H1 (cell line): Measurements from ENCODE around the gene GARIN3. TPM values are rescaled to one million over a fixed set of nuclear protein-coding genes. Genes with fewer than 3 reads are reported as not detected.

Experiments used
- CHD7 ChIP-seq: fragments of 300-600 bp; sonication (generic); IDR thresholded peaks from 2 replicates; pipeline ENCODE4 v1.7.1; 2012; ENCODE audit warnings: low read length, moderate library complexity, mild to moderate bottlenecking, inconsistent platforms; ENCODE audit not compliant: insufficient replicate concordance
- HDAC2 ChIP-seq, 2 experiments: fragments of 300-600 bp in 1 of 2; sonication (generic) in 1 of 2; IDR thresholded peaks; 2 replicates each; pipeline ENCODE4 v1.6.1; 2011 to 2012; ENCODE audit warnings: low read depth in 2 of 2, low read length in 2 of 2, mild to moderate bottlenecking in 2 of 2, moderate library complexity in 2 of 2, borderline replicate concordance in 1 of 2, inconsistent platforms in 1 of 2
- SP1 ChIP-seq: IDR thresholded peaks from 2 replicates; pipeline ENCODE4 v1.6.1; 2011; ENCODE audit warnings: low read depth, low read length
- SRF ChIP-seq: IDR thresholded peaks from 2 replicates; pipeline ENCODE4 v1.6.1; 2011; ENCODE audit warnings: mild to moderate bottlenecking, low read depth, low read length, moderate library complexity
- polyA plus RNA-seq, 7 experiments: library from polyadenylated mRNA; depleted of rRNA in 3 of 7; stranded (reverse) in 5 of 7; unstranded in 2 of 7; fragments of >200 nt in 5 of 7; fragments of 200-250 nt in 2 of 7; gene quantifications; 1 replicate in 5 of 7; 2 replicates in 1 of 7; 4 replicates in 1 of 7; pipeline versions ENCODE4 v1.2.1 to v1.2.3, GENCODE V29; 2011 to 2013; ENCODE audit warnings: missing spikeins in 2 of 7, mixed read lengths in 2 of 7
- total RNA-seq: library from RNA; stranded (reverse); fragmentation: NEBNext Ultra II Directional; extraction: Animal tissue kit (Norgen Biotek cat#: 25700); gene quantifications from 2 replicates; pipeline ENCODE4 v1.2.1, GENCODE V29; 2021

Gene GARIN3
- total and polyA plus RNA-seq, 2 of the 8 experiments (the other 6 are each of a cell fraction or from before 2014, with no cell fraction given): not detected

- no peak for TF ChIP-seq HDAC2 (IDR thresholded peaks at IDR 0.05; ENCODE audit: borderline replicate concordance in 1 of 2, low read depth in 2 of 2, low read length in 2 of 2)
- no peak for TF ChIP-seq SRF
- TF ChIP-seq SP1: no peak
- no peak for TF ChIP-seq CHD7
These were observed 15.1 kb downstream of the GARIN3 start (continued) for GRCh38 chr5:157150995-157151394.
